OCI-LY3 (cell line): ENCODE measurements around the gene FOXO1.

Source experiments
- EZH2phosphoT487 ChIP-seq: fragments of 200-600 bp; shearing (Covaris generic); IDR thresholded peaks from 2 replicates; pipeline ENCODE4 v1.6.1; 2018; ENCODE audit warnings: antibody characterized with exemption, mixed run types, low read depth
- TF ChIP-seq, protein P1 (sequence below): fragments of 200-600, 300-600 bp; sonication (generic); IDR thresholded peaks from 2 replicates; pipeline ENCODE4 v1.5.1; 2014; ENCODE audit warnings: antibody characterized with exemption, low read length, low read depth

DNA sequence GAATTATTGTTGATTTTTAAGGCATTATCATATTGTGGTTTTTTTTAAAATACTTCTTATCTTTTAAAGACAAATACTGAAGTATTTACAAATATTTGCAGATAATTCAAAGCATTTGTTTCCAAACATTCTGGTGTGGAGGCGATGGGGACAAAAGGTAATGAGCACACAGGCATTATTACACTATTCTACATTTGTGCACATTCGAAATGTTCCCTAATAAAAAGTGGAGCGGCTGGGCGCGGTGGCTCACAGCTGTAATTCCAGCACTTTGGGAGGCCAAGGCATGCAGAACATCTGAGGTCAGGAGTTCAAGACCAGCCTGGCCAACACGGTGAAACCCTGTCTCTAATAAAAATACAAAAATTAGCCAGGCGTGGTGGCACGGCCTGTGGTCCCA lies 133.4 kb downstream of the FOXO1 start:
- TF ChIP-seq, protein P1, sequence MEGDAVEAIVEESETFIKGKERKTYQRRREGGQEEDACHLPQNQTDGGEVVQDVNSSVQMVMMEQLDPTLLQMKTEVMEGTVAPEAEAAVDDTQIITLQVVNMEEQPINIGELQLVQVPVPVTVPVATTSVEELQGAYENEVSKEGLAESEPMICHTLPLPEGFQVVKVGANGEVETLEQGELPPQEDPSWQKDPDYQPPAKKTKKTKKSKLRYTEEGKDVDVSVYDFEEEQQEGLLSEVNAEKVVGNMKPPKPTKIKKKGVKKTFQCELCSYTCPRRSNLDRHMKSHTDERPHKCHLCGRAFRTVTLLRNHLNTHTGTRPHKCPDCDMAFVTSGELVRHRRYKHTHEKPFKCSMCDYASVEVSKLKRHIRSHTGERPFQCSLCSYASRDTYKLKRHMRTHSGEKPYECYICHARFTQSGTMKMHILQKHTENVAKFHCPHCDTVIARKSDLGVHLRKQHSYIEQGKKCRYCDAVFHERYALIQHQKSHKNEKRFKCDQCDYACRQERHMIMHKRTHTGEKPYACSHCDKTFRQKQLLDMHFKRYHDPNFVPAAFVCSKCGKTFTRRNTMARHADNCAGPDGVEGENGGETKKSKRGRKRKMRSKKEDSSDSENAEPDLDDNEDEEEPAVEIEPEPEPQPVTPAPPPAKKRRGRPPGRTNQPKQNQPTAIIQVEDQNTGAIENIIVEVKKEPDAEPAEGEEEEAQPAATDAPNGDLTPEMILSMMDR, result no peak
- no peak for TF ChIP-seq EZH2phosphoT487
